COLO829 (cell line): ENCODE results near the gene PRKAG2.

Source experiments
- DNase-seq: peaks from one replicate; pipeline ENCODE4 v3.0.0; 2012; ENCODE audit warnings: low spot score

The PRKAG2 gene

DNA sequence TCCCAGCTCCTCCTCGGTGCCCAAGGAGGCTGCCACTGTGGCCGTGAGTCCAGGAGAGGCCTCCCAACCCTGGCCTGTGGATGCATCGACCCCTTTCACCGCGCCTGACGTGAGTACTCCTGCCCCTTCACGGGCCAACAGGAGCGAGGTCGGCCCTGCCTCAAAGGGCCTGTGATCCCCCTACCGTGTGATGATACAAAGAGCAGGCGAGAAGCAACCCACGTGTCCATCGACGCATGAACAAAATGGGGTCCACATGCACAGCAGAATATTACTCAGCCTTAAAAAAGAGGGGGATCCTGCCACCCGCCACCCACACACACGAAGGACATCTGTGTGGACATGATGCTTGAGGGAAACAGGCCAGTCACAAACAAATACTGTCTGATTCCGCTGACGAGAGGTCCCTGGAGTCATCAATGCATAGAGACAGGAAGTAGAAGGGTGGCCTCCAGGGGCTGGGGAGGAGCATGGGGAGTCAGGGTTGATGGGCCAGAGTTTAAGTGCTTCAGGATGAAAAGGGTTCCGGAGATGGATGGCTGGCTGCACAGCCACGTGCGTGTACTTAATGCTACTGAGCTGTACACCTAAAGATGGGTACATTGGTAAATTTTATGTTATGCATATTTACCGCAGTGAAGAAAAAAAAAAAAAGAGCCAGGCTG lies 151.9 kb downstream of the PRKAG2 start:
- no peak for DNase-seq

DNA sequence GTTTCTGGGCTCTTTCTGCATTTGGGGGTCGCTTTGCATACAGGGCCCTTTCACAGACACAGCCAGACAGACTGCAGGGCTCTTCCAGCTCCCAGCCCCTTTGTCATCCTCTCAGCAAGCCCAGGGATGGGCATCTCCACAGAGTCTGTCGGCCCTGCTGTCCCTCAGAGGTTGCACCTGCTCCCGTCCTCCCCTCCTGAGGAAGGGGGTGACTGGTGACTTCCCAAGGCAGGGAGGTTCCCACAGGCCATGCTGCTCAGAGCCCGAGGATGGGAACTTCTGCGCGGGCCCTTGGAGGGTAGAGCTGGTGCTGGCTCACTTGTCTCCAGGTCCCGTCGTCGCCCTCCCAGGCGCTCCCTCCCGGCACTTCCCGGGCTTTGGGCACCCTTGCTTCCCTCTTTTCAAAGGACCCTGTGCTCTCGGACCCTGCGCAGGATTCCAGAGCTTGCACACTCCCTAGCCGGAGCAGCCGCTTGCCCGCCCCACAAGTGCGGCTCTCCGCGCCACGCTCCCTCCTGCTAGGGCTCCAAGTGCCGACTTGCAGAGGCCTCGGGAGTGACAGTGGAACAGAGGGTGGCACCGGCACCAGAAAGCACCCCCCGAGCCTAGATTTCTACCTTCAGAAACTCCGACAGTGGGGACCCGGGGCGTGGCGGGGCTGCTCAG lies 152.5 kb downstream of the PRKAG2 start:
- no peak for DNase-seq

DNA sequence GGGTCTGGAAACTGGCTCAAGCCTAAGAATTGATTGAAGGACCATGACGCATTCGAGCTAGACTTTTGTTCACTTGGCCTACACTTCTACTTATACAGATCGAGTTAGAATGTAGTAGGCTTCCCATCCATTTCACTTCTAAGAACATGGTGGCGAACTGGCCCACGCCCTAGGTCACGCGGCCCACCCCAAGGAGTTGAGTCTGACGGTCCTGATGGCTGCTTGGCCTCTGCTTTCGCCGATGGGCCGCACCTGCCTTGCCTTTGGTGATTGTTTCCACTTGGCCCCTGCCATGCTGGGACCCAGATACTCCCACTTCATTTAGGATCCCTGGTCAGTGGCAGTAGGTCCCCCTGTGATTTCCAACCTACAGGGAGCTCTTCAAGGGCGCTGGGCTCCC lies 153.6 kb downstream of the PRKAG2 start:
- DNase-seq, result no peak

DNA sequence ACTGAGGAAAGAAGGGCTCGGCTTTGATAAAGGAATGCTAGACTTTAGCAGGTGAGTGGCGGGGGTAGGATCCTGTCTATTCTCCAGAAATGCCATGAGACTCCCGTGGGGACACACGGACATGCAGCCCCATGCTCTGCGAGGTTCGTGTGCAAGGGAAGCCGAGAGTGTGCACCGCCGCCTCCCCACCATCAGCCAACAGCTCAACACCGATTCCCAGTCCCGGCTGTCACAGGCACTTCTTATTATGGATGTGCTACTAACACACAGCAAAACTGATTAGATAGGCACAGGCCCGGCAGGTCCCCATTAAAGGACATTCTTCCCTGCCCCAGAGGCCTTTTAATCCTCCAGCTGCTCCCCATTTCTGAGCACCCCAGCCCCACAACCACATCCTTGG lies 154.4 kb downstream of the PRKAG2 start:
- no peak for DNase-seq

DNA sequence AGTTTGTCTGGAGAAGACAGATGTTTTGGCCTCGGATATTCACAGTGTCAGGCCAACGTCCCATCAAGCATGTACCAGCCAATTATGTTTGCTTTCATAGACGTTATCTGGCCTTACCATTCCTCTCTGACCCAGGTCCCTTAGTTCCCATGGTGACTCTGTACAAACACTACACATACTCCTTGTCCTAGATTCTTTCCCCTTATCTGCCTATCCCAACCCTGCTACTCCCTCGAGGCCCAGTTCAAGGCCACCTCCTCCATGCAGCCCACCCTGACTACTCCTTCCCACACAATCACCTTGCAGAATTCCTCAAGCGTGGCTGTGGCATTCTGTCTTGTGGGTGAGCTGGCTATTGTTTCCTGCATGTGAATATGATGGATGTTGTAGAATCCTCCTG lies 155.2 kb downstream of the PRKAG2 start:
- no peak for DNase-seq

DNA sequence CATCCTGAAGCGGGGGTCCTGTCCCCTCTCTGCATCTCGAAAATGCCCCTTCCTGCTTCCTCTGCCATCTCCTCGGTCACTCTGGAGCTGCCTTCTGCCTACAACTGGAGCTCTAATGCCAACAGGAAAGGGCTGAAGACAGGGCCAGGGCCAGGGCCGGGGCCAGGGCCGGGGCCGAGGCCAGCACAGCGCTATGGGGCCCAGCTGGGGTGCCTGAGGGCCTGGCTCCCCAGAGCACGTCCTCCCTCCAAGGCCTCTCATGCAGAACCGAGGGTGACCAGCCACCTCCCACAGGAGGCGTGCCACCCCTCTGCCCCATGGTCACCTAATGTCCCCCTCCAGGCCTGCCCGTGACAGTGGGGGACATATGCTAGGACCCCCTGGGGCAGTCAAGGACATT lies 155.7 kb downstream of the PRKAG2 start:
- no peak for DNase-seq

DNA sequence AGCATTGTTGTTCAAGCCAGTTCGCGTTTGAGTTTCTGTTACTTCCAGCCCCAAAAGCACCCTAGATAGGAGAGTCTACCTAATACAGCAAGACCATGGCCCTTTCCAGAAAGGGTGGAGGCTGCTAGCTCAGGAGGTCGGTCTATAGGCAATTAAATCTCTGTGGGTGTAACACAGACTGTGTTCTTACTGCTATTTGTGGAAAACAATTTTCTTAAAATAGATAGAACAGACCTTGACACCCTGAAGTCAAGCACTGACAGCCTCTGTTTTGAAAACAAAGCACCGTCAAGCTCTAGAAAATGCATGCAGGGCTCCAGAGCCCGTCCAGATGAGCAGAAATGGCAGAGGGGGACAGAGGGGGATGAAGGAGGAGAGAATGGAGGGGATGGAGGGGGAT lies 156.6 kb downstream of the PRKAG2 start:
- no peak for DNase-seq

DNA sequence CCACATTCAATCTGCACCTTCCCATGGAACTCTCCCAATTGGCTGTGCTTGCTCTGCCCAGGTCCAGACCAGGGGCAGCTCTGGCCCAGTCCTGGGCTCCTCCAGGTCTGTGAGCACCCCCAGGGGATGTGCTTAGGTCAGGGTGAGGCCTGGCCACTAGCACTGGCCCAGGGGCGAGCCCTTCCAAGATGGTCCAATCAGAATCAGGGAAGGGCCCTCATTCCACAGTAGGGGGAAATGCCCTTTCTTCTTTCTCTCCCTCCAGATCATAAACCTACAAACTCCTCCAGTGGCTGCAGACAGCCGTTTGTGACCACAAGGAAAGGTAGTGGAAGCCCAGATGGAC lies 157.0 kb downstream of the PRKAG2 start:
- no peak for DNase-seq

DNA sequence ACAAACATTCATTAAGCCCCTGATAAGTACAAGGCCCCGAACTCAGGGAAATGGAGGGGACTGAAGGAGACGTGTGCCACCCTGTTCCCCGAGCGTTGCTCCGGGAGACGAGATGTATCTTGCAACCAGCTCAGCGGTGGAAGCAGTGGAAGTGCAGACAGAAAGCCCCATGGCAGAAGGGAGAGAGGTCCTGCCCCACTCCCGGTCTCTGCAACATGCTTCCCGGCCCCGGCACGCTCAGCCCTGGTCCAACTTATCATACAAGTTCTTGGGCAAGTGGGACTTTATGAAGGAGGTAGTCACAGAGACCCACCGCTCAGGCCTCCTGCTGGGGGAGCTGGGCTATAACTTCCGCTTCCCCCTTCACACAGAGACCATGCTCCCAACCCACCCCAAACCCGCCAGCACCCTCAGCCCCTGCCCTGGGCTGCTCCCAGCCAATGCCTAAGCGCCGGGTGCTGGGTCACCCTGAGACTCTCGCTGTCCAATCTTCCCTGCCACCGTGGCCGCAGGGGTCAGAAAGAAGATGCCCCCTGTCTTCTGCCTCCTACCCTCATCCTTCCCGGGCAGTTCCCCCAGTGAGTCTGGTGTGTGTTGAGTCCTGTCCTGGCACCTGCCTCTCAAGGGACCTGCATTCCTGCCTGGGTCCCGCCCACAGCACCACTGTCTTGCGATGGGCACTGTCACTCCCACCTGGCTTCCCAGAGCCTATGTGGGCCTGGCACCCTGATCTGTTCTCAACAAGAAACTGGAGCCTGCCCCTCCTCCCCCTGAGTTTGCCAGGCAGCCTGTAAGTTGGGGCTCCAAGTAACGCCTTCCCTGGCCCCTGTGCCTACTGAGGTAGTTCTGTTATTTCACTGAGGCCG lies 157.7 kb downstream of the PRKAG2 start:
- DNase-seq, result no peak

DNA sequence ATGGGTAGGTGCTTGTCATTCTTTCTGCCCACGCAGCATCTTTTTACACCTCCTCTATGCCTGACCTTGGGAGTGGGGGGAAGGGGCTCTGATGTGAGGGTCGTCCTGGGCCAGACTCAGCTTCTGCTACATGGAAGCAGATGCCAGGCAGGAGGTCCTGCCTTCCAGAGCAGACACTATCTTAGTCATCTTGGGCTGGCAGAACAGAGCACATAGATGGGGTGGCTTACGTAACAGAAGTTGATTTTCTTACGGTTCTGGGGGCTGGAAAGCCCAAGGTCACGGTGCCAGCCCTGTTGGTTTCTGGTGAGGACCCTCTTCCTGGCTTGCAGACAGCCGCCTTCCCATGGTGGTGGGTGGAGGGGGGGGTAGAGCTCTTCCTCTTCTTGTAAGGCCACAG lies 159.0 kb downstream of the PRKAG2 start:
- no peak for DNase-seq

DNA sequence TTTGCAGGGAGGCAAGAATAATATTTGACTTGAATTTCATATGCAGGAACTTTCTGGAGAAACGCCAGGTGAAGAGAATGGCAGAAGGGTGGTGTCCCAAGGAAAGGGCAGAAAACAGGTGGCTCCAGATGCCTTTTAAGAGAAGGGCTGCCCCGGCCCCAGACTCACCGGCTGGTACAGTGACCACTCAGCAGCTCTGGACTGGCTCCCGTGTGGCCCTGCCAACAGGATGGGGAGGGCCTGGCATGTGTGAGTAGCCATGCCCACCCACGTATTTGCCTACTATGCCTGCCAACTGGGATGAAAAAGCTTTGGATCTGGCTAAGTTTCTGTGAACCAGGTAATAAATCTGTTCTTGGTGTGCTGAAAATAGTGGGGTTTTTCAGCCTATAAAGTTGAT lies 159.5 kb downstream of the PRKAG2 start:
- DNase-seq, result no peak

DNA sequence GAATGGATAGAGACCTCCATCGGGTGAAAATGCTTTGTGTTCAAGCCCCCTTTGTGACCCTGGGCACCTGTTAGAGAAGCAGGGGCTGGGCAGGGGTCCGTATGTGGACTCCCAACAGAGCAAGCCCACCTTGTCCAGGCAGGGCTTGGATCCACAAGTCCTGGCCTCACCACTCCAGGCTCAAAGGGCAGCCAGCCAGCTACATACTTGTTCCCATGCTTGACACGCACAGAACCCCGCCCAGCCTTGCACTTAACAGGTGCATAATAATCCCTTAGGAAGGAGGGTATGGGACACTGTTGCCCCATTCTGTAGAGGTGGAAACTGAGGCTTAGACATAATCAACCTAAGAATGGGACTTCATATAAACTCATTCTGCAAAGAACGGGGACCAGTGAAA lies 160.6 kb downstream of the PRKAG2 start:
- DNase-seq, result no peak

DNA sequence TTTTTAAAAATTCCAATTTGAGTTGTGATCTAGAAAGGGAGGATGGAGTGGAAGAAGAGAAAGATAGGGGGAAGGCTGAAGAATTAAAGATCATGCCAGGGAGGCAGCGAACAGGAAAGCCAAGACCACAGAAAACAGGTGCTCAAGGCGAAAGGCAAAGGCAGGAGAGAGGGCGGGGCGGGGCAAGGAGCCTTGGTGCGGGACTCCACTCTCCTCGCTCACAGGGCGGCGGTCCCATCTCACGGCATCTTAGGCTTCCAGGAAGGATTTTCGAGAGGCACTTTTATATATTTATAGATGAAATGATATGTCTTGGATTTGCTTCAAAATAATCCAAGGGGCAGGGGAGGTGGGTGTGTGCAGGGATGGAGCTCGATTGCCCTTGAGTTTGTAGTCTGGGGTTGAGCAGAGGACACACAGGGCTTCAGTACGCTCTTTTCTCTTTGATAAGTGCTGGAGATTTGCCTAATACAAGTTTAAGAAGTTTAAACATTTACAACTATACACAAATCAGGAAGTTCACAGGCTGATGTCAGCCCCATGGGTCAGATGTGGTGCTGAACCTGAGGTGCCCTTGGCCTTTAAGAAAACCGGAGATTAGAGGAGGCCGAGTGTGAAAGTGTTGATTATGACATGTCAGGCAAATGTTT lies 161.1 kb downstream of the PRKAG2 start:
- DNase-seq, result no peak

DNA sequence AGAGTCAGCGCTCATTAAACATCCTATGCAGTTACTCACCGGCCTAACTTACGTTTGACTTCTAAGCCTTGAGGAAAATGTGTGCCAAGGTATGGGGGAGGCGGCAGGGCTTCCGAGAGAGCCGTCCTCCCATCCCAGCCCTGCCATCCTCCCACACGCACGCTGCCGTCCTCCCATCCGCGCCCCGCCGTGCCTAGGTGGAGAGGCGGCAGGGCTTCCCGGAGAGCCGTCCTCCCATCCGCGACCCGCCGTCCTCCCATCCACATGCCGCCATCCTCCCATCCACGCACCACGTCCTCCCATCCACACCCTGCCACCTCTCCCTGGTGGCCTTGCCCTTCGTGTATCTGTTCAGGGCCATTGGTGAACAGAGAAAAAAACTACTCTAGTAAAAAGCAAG lies 162.7 kb downstream of the PRKAG2 start:
- no peak for DNase-seq

DNA sequence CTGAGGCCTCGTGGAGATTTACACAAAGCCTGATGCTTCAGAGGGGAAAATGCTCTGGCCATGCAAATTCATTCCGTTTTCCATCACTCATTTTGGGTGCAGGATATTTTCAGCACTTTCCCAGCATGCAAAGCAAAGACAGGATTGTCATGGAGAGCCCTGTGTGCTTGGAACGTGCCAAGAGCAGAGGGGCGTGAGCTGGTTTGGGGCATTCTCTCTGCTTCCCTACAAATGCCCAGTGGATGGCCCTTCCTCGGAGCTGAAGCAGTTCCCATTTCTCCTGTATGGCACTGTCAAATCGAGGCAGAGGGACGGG lies 164.1 kb downstream of the PRKAG2 start:
- no peak for DNase-seq

DNA sequence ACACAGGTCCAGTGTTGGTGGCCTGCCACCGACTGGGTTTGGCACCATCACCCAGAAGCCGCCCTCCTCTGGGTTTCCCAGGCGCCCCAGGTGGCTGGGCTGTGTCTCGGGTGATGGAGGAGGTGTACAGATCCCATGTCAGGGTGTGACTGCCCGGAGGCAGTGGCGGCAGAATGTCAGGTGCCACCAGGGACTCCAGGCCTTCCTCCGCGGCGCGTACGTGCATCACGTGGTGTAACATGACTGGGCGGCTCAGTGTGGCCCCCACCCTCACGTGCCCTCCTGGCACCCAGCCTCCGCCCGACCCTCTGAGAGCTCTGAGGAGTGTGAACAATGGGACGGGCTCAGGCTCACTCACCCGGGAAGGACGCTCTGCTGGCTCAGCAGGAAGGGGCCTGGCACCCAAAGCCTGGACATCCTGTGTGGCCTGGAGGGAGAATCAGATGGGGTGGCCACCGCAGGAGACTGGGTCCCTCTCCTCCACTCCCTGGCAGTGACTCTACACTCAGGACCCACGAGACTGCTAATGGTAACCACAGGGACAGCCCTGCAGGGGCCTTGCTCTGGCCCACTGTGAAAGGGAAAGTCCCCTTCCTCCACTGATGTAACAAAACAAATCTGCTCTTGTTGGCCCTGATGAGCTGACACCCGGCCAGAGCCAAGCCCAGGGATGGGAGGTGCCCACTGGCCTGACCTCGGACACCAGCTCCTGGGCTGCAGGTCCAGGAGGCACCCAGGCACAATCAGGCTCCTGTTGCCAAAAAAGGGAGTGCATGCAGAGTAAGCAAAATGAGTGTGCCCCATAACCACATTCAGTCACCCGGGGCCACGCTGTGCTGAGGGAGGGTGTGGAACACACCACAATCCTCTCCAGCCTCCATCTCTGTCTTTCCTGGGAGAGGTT lies 164.8 kb downstream of the PRKAG2 start:
- DNase-seq, result no peak

DNA sequence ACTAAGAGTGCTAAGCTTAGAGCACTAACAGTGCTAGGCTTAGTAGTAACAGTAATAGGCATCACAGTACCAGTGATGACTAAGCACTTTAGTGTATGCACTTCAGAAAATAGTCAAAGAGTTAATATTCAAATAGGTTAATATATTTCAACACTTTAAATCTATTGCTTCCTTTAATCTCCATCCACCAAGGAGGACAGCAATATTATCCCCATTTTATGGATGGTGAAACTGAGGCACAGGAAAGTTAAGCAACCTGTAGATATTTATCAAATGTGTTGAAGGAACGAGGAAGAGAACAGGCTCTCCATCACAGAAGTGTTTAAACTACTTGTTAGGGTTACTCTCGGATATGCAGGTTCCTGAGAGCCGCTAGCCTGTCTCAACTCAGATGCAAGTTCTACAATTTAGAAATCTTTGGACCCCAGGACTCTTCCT lies 165.5 kb downstream of the PRKAG2 start:
- DNase-seq, result no peak

DNA sequence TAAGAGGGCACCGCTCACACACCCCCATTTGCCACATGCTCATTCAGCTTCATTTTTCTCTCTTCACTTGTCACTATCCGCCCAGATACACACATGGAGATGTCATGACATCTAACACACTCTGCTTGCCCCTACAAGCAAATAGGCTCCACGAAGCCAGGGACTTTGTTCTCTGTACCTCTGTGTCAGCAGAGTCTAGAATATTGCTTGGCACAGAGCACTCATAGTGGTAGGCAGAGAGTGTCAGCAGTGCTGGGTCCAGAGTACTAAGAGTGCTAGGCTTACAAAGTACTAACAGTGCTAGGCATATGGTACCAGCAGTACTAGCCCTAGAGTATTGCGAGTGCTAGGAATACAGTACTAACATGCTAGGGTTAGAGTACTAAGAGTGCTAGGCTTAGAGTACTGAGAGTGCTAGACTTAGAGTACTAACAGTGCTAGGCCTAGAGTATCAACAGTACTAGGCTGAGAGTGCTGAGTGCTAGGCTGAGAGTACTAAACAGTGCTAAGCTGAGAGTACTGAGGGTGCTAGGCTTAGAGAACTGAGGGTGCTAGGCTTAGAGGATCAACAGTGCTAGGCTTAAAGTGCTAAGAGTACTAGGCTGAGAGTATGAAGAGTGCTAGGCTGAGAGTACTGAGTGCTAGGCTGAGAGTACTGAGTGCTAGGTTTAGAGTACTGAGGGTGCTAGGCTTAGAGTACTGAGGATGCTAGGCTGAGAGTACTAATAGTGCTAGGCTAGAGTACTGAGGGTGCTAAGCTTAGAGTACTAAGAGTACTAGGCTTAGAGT lies 166.1 kb downstream of the PRKAG2 start:
- DNase-seq, result no peak

DNA sequence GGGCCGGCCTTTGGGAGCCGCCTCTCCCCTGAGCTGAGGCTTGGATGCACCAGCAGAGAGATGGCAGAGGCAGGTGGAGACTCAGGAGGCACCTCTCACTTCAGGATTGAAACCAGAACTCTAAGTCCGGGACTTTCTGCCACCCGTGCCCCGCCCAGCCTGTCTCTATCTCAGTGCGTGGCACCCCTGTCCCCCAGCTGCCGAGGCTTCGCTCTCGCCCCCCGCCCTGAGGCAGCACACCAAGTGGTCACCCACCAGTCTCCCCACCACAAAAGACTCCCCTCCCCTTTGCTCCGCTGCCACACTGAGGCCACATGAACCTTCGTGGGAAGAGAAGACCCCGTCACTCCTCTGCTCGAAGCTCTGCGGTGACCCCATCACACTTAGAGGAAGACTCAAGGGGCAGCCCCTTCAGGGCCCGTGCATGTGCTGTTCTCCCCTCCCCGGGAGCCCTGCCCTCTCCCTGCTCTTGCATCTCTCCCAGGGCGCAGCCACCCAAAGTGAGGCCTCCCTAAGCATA lies 166.7 kb downstream of the PRKAG2 start:
- DNase-seq, result no peak

DNA sequence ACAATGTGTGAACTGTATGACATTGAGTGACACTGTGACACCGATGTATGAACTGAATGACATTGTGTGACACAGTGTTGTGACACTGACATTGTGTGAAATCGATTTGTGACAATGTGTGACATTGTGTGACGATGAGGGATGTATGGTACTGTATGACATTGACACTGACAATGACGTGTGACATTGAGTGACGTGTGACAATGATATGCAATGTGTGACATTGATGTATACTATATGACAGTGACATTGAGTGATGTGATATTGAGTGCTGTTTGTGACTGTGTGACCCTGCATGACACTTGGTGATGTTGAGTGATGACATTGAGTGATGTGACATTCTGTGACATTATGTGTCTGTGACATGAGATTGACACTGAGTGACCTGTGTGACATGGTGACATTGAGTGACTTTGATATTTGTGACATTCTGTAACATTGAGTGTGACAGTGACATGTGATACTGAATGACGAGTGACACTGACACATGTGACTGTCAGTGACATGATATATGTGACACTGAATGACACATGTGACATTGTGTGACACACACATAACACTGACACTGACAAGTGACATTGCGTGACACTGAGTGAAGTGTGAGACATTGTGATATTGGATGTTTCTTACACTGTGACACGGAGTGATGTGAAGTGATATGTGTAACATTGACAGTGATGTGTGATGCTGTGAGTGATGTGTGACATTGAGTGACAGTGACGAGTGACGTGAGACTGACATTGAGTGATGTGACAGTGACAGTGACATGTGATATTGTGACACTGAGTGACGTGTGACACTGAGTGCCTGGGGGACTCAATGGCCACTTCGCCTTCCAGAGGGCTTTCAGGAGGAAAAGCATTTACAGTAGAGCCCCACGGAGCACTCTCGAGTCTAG lies 167.5 kb downstream of the PRKAG2 start:
- DNase-seq, result no peak
